Gastrocnemius medialis (tissue), 4 donors: ENCODE results near the gene ARL6IP1.

Experiments used
- CTCF ChIP-seq, 5 experiments: fragments of 450-650 bp in 3 of 5; fragments of 200-600 bp in 2 of 5; sonication (generic) in 2 of 5; IDR thresholded peaks in 4 of 5; conservative IDR thresholded peaks in 1 of 5; 1 replicate in 4 of 5; 2 replicates in 1 of 5; pipeline ENCODE4 v1.5.1; 2016 to 2019; ENCODE audit warnings: antibody characterized with exemption in 5 of 5, mild to moderate bottlenecking in 3 of 5, moderate library complexity in 3 of 5
- POLR2A ChIP-seq, 2 donors: fragments of 450-650 bp; IDR thresholded peaks; one replicate each; pipeline ENCODE4 v1.6.1; 2017; ENCODE audit warnings: antibody characterized with exemption in 2 of 2, mild to moderate bottlenecking in 2 of 2, moderate library complexity in 2 of 2

- no peak for TF ChIP-seq CTCF (IDR thresholded peaks at IDR 0.05 in 4 of 5, conservative IDR thresholded peaks at IDR 0.05 in 1 of 5)
- TF ChIP-seq POLR2A (IDR thresholded peaks at IDR 0.05) = no peak
Measured at GRCh38 chr16:18829251-18829650, 27.9 kb upstream of the ARL6IP1 start.
